Hepatocyte (in vitro differentiated cells): ENCODE data around the gene BMP6. TPM values are rescaled to one million over a fixed set of nuclear protein-coding genes. Genes with fewer than 3 reads are reported as not detected.

Experiments used
- DNase-seq: peaks from one replicate; pipeline ENCODE4 v3.0.0-alpha.2; 2016; ENCODE audit warnings: low spot score
- H2AFZ ChIP-seq: fragments of 200-600 bp; sonication (generic); 2 replicates; pipeline ENCODE4 v1.6.0; 2016; ENCODE audit warnings: antibody characterized with exemption, mild to moderate bottlenecking
- H3K27ac ChIP-seq: fragments of 200-600 bp; sonication (generic); 2 replicates; pipeline ENCODE4 v1.5.1; 2016; ENCODE audit warnings: mild to moderate bottlenecking
- H3K27me3 ChIP-seq: fragments of 200-600 bp; sonication (generic); 2 replicates; pipeline ENCODE4 v1.6.1; 2016
- H3K36me3 ChIP-seq: fragments of 200-600 bp; sonication (generic); replicated peaks from 2 replicates; pipeline ENCODE4 v1.5.1; 2016; ENCODE audit warnings: low read depth; ENCODE audit not compliant: insufficient read depth
- H3K4me1 ChIP-seq: fragments of 200-600 bp; sonication (generic); 2 replicates; pipeline ENCODE4 v1.5.1; 2016; ENCODE audit warnings: mild to moderate bottlenecking, moderate library complexity; ENCODE audit not compliant: insufficient read depth
- H3K4me2 ChIP-seq: fragments of 200-600 bp; sonication (generic); 2 replicates; pipeline ENCODE4 v1.6.0; 2016
- H3K4me3 ChIP-seq: fragments of 200-600 bp; sonication (generic); 2 replicates; pipeline ENCODE4 v1.5.1; 2016; ENCODE audit warnings: mild to moderate bottlenecking
- H3K79me2 ChIP-seq: fragments of 200-600 bp; sonication (generic); 2 replicates; pipeline ENCODE4 v1.6.0; 2017; ENCODE audit warnings: mild to moderate bottlenecking
- H3K9me2 ChIP-seq: fragments of 200-600 bp; sonication (generic); replicated peaks from 2 replicates; pipeline ENCODE4 v1.6.0; 2017; ENCODE audit warnings: mild to moderate bottlenecking; ENCODE audit not compliant: insufficient read depth
- H3K9me3 ChIP-seq: fragments of 200-600 bp; sonication (generic); 2 replicates; pipeline ENCODE4 v1.5.1; 2016; ENCODE audit warnings: low read depth, mild to moderate bottlenecking
- H4K20me1 ChIP-seq: fragments of 200-600 bp; sonication (generic); 2 replicates; pipeline ENCODE4 v1.6.0; 2016; ENCODE audit warnings: mild to moderate bottlenecking; ENCODE audit not compliant: insufficient read depth, poor library complexity, severe bottlenecking
- CTCF ChIP-seq: fragments of 200-600 bp; sonication (generic); IDR thresholded peaks from 2 replicates; pipeline ENCODE4 v1.5.1; 2016; ENCODE audit warnings: antibody characterized with exemption, mild to moderate bottlenecking; ENCODE audit not compliant: poor library complexity
- EZH2 ChIP-seq: fragments of 200-600 bp; sonication (generic); IDR thresholded peaks from 2 replicates; pipeline ENCODE4 v1.6.1; 2016; ENCODE audit warnings: antibody characterized with exemption, mild to moderate bottlenecking, borderline replicate concordance
- EZH2phosphoT487 ChIP-seq: fragments of 200-600 bp; sonication (generic); IDR thresholded peaks from one replicate; pipeline ENCODE4 v1.6.1; 2018; ENCODE audit warnings: antibody characterized with exemption, mild to moderate bottlenecking, low read depth, moderate library complexity; ENCODE audit not compliant: unreplicated experiment, severe bottlenecking
- WGBS: methylation state at CpG from one replicate; pipeline ENCODE4 v1.1.6; 2016; ENCODE audit warnings: low lambda C conversion rate; ENCODE audit errors: missing lambda C conversion rate; 5-methylcytosine and 5-hydroxymethylcytosine counted together
- polyA plus RNA-seq: library from polyadenylated mRNA; unstranded; fragments of >200 nt; fragmentation: Nextera tagmentation; extraction: Ambion mirVana; gene quantifications from 2 replicates; pipeline ENCODE4 v1.2.1, GENCODE V29; 2016
- total RNA-seq: library from RNA; depleted of rRNA; stranded (reverse); fragments of >200 nt; gene quantifications from 2 replicates; pipeline ENCODE4 v1.2.3, GENCODE V29; 2014

Gene BMP6
- total and polyA plus RNA-seq, 2 experiments from 2014 or later = 4.0 to 4.3 TPM

DNA sequence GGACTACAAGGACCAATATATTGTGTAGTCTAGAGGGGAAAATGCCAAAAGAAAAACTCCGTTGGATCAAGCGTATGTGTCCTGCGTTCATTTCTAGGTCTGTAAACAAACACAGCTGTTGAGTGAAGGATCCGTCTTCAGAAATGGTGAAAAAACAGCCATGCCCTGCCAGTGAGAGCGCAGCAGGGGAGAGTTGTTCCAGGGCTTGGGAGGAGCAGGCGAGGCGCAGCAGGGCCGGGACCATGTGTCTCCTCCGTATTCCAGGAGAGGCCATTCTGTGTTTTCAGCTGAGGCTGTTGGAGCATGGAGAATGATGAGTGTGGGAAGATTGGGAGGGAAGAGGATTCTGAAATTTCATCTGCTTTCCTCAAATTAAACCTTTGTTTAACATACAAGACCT, 38.0 kb downstream of the BMP6 start:
- H2AFZ ChIP-seq = no peak overlapping the region
- TF ChIP-seq CTCF (no peak), EZH2 (no peak), EZH2phosphoT487 (no peak)
- H3K36me3 ChIP-seq = no peaks in the 10 kb centered on the region
- H3K27ac ChIP-seq = no peak overlapping the region
- H3K4me1 ChIP-seq = no peaks in the 10 kb centered on the region
- WGBS = 74% methylated on average over 9 of the region's 9 CpGs
- H3K9me2 ChIP-seq = no peaks in the 10 kb centered on the region
- no peak overlapping the region for H3K4me2 ChIP-seq
- no peaks in the 10 kb centered on the region for H3K79me2 ChIP-seq
- no peaks in the 10 kb centered on the region for H3K9me3 ChIP-seq
- no peaks in the 10 kb centered on the region for H3K27me3 ChIP-seq
- DNase-seq = no peak
- H4K20me1 ChIP-seq = no peaks in the 10 kb centered on the region
- no peak overlapping the region for H3K4me3 ChIP-seq

GRCh38 chr6:7765575-7766325, 39.9 kb downstream of the BMP6 start:
- no peaks in the 10 kb centered on the region for H4K20me1 ChIP-seq
- no peaks in the 10 kb centered on the region for H3K36me3 ChIP-seq
- DNase-seq = no peak
- H2AFZ ChIP-seq = no peak overlapping the region
- no peaks in the 10 kb centered on the region for H3K9me2 ChIP-seq
- H3K79me2 ChIP-seq = no peaks in the 10 kb centered on the region
- 90% methylated on average over 10 of the region's 10 CpGs for WGBS
- H3K4me1 ChIP-seq = no peaks in the 10 kb centered on the region
- no peak overlapping the region for H3K27ac ChIP-seq
- TF ChIP-seq EZH2phosphoT487 = no peak
- H3K27me3 ChIP-seq = no peaks in the 10 kb centered on the region
- H3K4me3 ChIP-seq = no peak overlapping the region
- no peaks in the 10 kb centered on the region for H3K9me3 ChIP-seq
- no peak overlapping the region for H3K4me2 ChIP-seq

DNA sequence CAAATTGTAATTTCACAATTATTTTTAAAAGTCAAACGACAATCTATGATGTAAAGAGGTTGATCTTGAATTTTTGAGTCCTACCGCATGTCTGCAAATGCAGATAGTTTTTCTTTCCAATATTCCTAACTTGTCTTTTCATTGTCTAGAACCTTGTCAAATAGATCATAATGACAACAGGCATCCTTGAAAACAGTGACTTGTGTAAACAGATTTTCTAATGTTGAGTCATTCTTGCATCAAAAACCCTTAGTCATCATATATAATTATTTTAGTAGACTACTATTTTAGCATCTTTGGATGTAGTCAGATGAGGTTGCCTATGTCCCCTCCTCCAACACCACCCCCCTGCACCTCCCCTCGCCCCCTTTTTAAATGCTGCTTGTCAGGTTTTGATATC, 43.8 kb downstream of the BMP6 start:
- DNase-seq = no peak
- H4K20me1 ChIP-seq = no peaks in the 10 kb centered on the region
- no peak overlapping the region for H3K27ac ChIP-seq
- TF ChIP-seq EZH2 = no peak
- TF ChIP-seq CTCF = no peak
- TF ChIP-seq EZH2phosphoT487 = no peak
- no peaks in the 10 kb centered on the region for H3K9me3 ChIP-seq
- no peaks in the 10 kb centered on the region for H3K4me1 ChIP-seq
- H3K4me2 ChIP-seq = no peak overlapping the region
- no peak overlapping the region for H3K4me3 ChIP-seq
- H2AFZ ChIP-seq = no peak overlapping the region
- H3K79me2 ChIP-seq = no peaks in the 10 kb centered on the region
- H3K27me3 ChIP-seq = no peaks in the 10 kb centered on the region
- H3K9me2 ChIP-seq = no peaks in the 10 kb centered on the region
- 63% methylated on average over 3 of the region's 3 CpGs for WGBS
- H3K36me3 ChIP-seq = no peaks in the 10 kb centered on the region

GRCh38 chr6:7770111-7770510, 44.2 kb downstream of the BMP6 start:
- Histone ChIP-seq H4K20me1 (no peaks in the 10 kb centered on the region), H3K27ac (no peak overlapping the region), H3K9me2 (no peaks in the 10 kb centered on the region), H3K4me2 (no peak overlapping the region), H3K79me2 (no peaks in the 10 kb centered on the region), H3K4me3 (no peak overlapping the region), H2AFZ (no peak overlapping the region), H3K9me3 (no peaks in the 10 kb centered on the region), H3K4me1 (no peaks in the 10 kb centered on the region), H3K36me3 (no peaks in the 10 kb centered on the region), H3K27me3 (no peaks in the 10 kb centered on the region)
- no peak for DNase-seq
- 90% methylated on average over 4 of the region's 4 CpGs for WGBS
- TF ChIP-seq EZH2phosphoT487 (no peak), EZH2 (no peak), CTCF (no peak)
